IMR-90 (cell line): ENCODE measurements around the gene ILK. TPM values are rescaled to one million over a fixed set of nuclear protein-coding genes. Genes with fewer than 3 reads are reported as not detected.

Experiments used
- ATAC-seq: fragments of 200-7000 bp; cut with Tn5 transposase; 2 replicates; pipeline ENCODE4 v1.9.1; 2020; ENCODE audit warnings: low read depth, mild to moderate bottlenecking, moderate library complexity
- BruUV-seq: library from RNA; stranded (reverse); fragments of 400-500 nt; replicated peaks from 2 replicates; lab custom pipeline; 2021; lab: Mats Ljungman, UMichigan
- CTCF ChIA-PET: fragments of 300-600 bp; formaldehyde crosslinking; extraction: SDS; loops from one replicate; lab custom pipeline; 2021; ENCODE audit warnings: antibody characterized with exemption; lab: Yijun Ruan, JAX
- POLR2A ChIA-PET: fragments of 300-600 bp; sonication (Branson Sonifier 250); formaldehyde crosslinking; loops from one replicate; lab custom pipeline; 2022; ENCODE audit warnings: antibody characterized with exemption; ENCODE audit not compliant: unreplicated experiment; lab: Charles Lee
- DNase-seq: peaks from one replicate; pipeline ENCODE4 v3.0.0; 2013
- H2AFZ ChIP-seq: replicated peaks from 2 replicates; pipeline ENCODE3; 2013; ENCODE audit warnings: low read length, mild to moderate bottlenecking; ENCODE audit not compliant: poor library complexity
- H2AK5ac ChIP-seq: 2 replicates; pipeline ENCODE4 v1.6.1; 2013; ENCODE audit warnings: low read depth, low read length, inconsistent platforms
- H2AK9ac ChIP-seq: replicated peaks from 2 replicates; pipeline ENCODE3; 2013; ENCODE audit warnings: mild to moderate bottlenecking, low read depth, low read length, moderate library complexity; ENCODE audit not compliant: poor library complexity
- H2BK120ac ChIP-seq: 2 replicates; pipeline ENCODE4 v1.6.1; 2013; ENCODE audit warnings: low read depth, low read length, inconsistent platforms
- H2BK15ac ChIP-seq: 3 replicates; pipeline ENCODE4 v1.6.1; 2013; ENCODE audit warnings: low read depth, low read length, inconsistent platforms
- H2BK20ac ChIP-seq: 2 replicates; pipeline ENCODE4 v1.6.1; 2013; ENCODE audit warnings: low read depth, mild to moderate bottlenecking, inconsistent platforms, low read length, moderate library complexity
- H2BK5ac ChIP-seq: 2 replicates; pipeline ENCODE4 v1.6.1; 2013; ENCODE audit warnings: mild to moderate bottlenecking, low read depth, low read length, inconsistent platforms; ENCODE audit not compliant: poor library complexity, severe bottlenecking
- H3K14ac ChIP-seq: replicated peaks from 2 replicates; pipeline ENCODE4 v1.6.1; 2013; ENCODE audit warnings: low read depth, low read length, inconsistent platforms
- H3K18ac ChIP-seq: 2 replicates; pipeline ENCODE4 v1.6.1; 2013; ENCODE audit warnings: low read depth, low read length, control low read depth
- H3K23ac ChIP-seq: 2 replicates; pipeline ENCODE4 v1.6.1; 2013; ENCODE audit warnings: low read depth, low read length, inconsistent platforms
- H3K27ac ChIP-seq: 2 replicates; pipeline ENCODE4 v1.5.1; 2013; ENCODE audit warnings: mild to moderate bottlenecking, control low read depth, low read length; ENCODE audit not compliant: insufficient read depth
- H3K27me3 ChIP-seq: 2 replicates; pipeline ENCODE4 v1.6.1; 2013; ENCODE audit warnings: low read length; ENCODE audit not compliant: control insufficient read depth, insufficient read depth
- H3K36me3 ChIP-seq: 2 replicates; pipeline ENCODE4 v1.6.1; 2013; ENCODE audit warnings: low read length, mixed read lengths; ENCODE audit not compliant: control insufficient read depth, insufficient read depth
- H3K4ac ChIP-seq: 2 replicates; pipeline ENCODE4 v1.6.1; 2013; ENCODE audit warnings: low read depth, low read length, inconsistent platforms
- H3K4me1 ChIP-seq: 2 replicates; pipeline ENCODE4 v1.6.1; 2013; ENCODE audit warnings: low read length, mixed read lengths; ENCODE audit not compliant: control insufficient read depth, insufficient read depth
- H3K4me2 ChIP-seq: 2 replicates; pipeline ENCODE4 v1.6.1; 2013; ENCODE audit warnings: low read depth, mild to moderate bottlenecking, control low read depth, low read length, moderate library complexity
- H3K4me3 ChIP-seq: 2 replicates; pipeline ENCODE4 v1.5.1; 2013; ENCODE audit warnings: low read depth, mild to moderate bottlenecking, control low read depth, low read length, moderate library complexity; ENCODE audit not compliant: insufficient read depth
- H3K56ac ChIP-seq: 2 replicates; pipeline ENCODE4 v1.6.1; 2013; ENCODE audit warnings: low read length, inconsistent platforms; ENCODE audit not compliant: insufficient read depth; ENCODE audit errors: extremely low read depth
- H3K79me1 ChIP-seq, 2 experiments: 2 replicates each; pipeline ENCODE4 v1.6.1; 2013; ENCODE audit warnings: low read length in 2 of 2, inconsistent platforms in 1 of 2, low read depth in 1 of 2
- H3K9ac ChIP-seq: 2 replicates; pipeline ENCODE4 v1.6.1; 2013; ENCODE audit warnings: low read depth, low read length, control low read depth
- H3K9me1 ChIP-seq: 2 replicates; pipeline ENCODE4 v1.6.1; 2013; ENCODE audit warnings: low read length, inconsistent platforms; ENCODE audit not compliant: insufficient read depth
- H3K9me3 ChIP-seq: 2 replicates; pipeline ENCODE4 v1.6.1; 2013; ENCODE audit warnings: low read length; ENCODE audit not compliant: control insufficient read depth, insufficient read depth
- H4K20me1 ChIP-seq: 2 replicates; pipeline ENCODE4 v1.6.1; 2013; ENCODE audit warnings: low read length, inconsistent platforms; ENCODE audit not compliant: insufficient read depth
- H4K5ac ChIP-seq: 2 replicates; pipeline ENCODE4 v1.6.1; 2013; ENCODE audit warnings: mild to moderate bottlenecking, low read depth, low read length, control low read depth
- H4K8ac ChIP-seq, 2 experiments: 2 replicates each; pipeline ENCODE4 v1.6.1; 2013; ENCODE audit warnings: low read depth in 2 of 2, low read length in 2 of 2, control low read depth in 1 of 2, inconsistent platforms in 1 of 2
- H4K91ac ChIP-seq: 2 replicates; pipeline ENCODE4 v1.6.1; 2013; ENCODE audit warnings: low read depth, low read length, inconsistent platforms; ENCODE audit not compliant: insufficient read depth
- CEBPB ChIP-seq: IDR thresholded peaks from 2 replicates; pipeline ENCODE4 v1.6.1; 2012; ENCODE audit warnings: low read depth, low read length, improper control_type of control experiment
- CHD1 ChIP-seq: IDR thresholded peaks from 2 replicates; pipeline ENCODE4 v1.6.1; 2012; ENCODE audit warnings: low read depth, low read length, improper control_type of control experiment
- CTCF ChIP-seq: conservative IDR thresholded peaks from 2 replicates; pipeline ENCODE4 v1.5.1; 2012; ENCODE audit warnings: mild to moderate bottlenecking, low read depth, low read length, improper control_type of control experiment
- MAZ ChIP-seq: IDR thresholded peaks from 2 replicates; pipeline ENCODE4 v1.6.1; 2012; ENCODE audit warnings: low read depth, mild to moderate bottlenecking, low read length, improper control_type of control experiment, moderate library complexity, borderline replicate concordance
- MXI1 ChIP-seq: IDR thresholded peaks from 2 replicates; pipeline ENCODE4 v1.6.1; 2012; ENCODE audit warnings: low read depth, mild to moderate bottlenecking, low read length, moderate library complexity, borderline replicate concordance
- RAD21 ChIP-seq: IDR thresholded peaks from 2 replicates; pipeline ENCODE4 v1.6.1; 2012; ENCODE audit warnings: low read length, improper control_type of control experiment
- SMC3 ChIP-seq: fragments of 150-350 bp; IDR thresholded peaks from 2 replicates; pipeline ENCODE4 v1.6.1; 2016; ENCODE audit warnings: low read depth, mild to moderate bottlenecking, antibody characterized with exemption, low read length, moderate library complexity
- WGBS, 2 experiments: methylation state at CpG; one replicate each; pipeline versions ENCODE4 v1.1.5 to v1.1.7; 2013; ENCODE audit warnings: missing lambda C conversion rate in 2 of 2; ENCODE audit not compliant: insufficient read length in 1 of 2; ENCODE audit errors: extremely low coverage in 2 of 2; 5-methylcytosine and 5-hydroxymethylcytosine counted together
- dilution Hi-C: fragments of 300-500 bp; cut with HindIII; formaldehyde crosslinking; loops from one replicate; pipeline ENCODE4 v1.14.3; 2018; ENCODE audit warnings: low sequenced_read_pairs; ENCODE audit not compliant: unreplicated experiment
- in situ Hi-C: fragments of 300-500 bp; cut with MboI; formaldehyde crosslinking; loops from 3 replicates; pipeline ENCODE4 v1.14.3; 2019; ENCODE audit warnings: low sequenced_read_pairs, inconsistent platforms, mixed read lengths
- intact Hi-C: fragments of 100-400 bp; cut with micrococcal nuclease; formaldehyde crosslinking; loops from 2 replicates; pipeline ENCODE4 v1.10.0; 2022
- polyA plus RNA-seq, 3 experiments: library from polyadenylated mRNA; depleted of rRNA; stranded (reverse); fragments of >200 nt; gene quantifications; 2 replicates each; pipeline ENCODE4 v1.2.3, GENCODE V29; 2012; ENCODE audit warnings: low replicate concordance in 1 of 3
- total RNA-seq: library from RNA; depleted of rRNA; stranded (reverse); fragments of >200 nt; gene quantifications from 2 replicates; pipeline ENCODE4 v1.2.3, GENCODE V29; 2012

Gene ILK
- total and polyA plus RNA-seq, 2 of the 4 experiments (the other 2 are of a cell fraction) = 339 to 389 TPM

GRCh38 chr11:6611092-6611962, 7.8 kb downstream of the ILK start:
- H4K91ac ChIP-seq = peak overlapping the region; percentile 16
- peak overlapping the region; percentile 67 for H3K4me3 ChIP-seq
- H3K4ac ChIP-seq = peak overlapping the region; percentile 85
- ATAC-seq (peak; percentile 9), DNase-seq (peak; percentile 21)
- H3K27ac ChIP-seq = peak overlapping the region; percentile 84
- TF ChIP-seq CTCF (no peak), SMC3 (no peak), MXI1 (0 out of 2 replicates have a peak, but pooled peaks have one; percentile 10), RAD21 (no peak), MAZ (0 out of 2 replicates have a peak, but pooled peaks have one; percentile 10), CHD1 (no peak), CEBPB (no peak)
- H3K9me3 ChIP-seq = no peaks in the 10 kb centered on the region
- in situ Hi-C loops (no loop called here), dilution Hi-C loops (no loop called here), intact Hi-C loops (no loop called here)
- H2AK5ac ChIP-seq = peak overlapping the region; percentile 84
- H3K56ac ChIP-seq = peak overlapping the region; percentile 84
- peak overlapping the region; percentile 96 for H3K9ac ChIP-seq
- H3K79me1 ChIP-seq = peaks cover 31 to 79% of the 10 kb centered on the region in 2 experiments
- 3% methylated on average over 27 of the region's 39 CpGs; no CpG with 5 or more reads in 1 of the 2 experiments for WGBS, 2 experiments
- peak overlapping the region; percentile 9 for H2BK120ac ChIP-seq
- CTCF ChIA-PET = no interaction called here
- peak overlapping the region; percentile 96 for H3K4me2 ChIP-seq
- no TSS peak for BruUV-seq
- H2AK9ac ChIP-seq = peak overlapping the region; percentile 91
- peak overlapping the region; percentile 19 to 52 for H4K8ac ChIP-seq
- no peaks in the 10 kb centered on the region for H3K27me3 ChIP-seq
- H2BK15ac ChIP-seq = no peak overlapping the region
- peaks cover 61% of the 10 kb centered on the region for H3K36me3 ChIP-seq
- H2AFZ ChIP-seq = peak overlapping the region; percentile 95
- H2BK20ac ChIP-seq = no peak overlapping the region
- peak overlapping the region; percentile 72 for H2BK5ac ChIP-seq
- H4K20me1 ChIP-seq = peaks cover 8% of the 10 kb centered on the region
- POLR2A ChIA-PET = interaction anchor here (0.8 to 0.9 kb wide), 2 partner anchors 10 to 16 kb away, joined by 3 to 4 read pairs; no protein-coding TSS in a partner anchor
- H3K23ac ChIP-seq = peak overlapping the region; percentile 92
- H4K5ac ChIP-seq = peak overlapping the region; percentile 27
- H3K18ac ChIP-seq = no peak overlapping the region; the same call in 1 of the 2 replicates
- H3K4me1 ChIP-seq = peaks cover 31% of the 10 kb centered on the region
- H3K14ac ChIP-seq = peak overlapping the region; percentile 92
- peaks cover 39% of the 10 kb centered on the region for H3K9me1 ChIP-seq
